C4-2B (cell line): ENCODE results near the gene OLFM1.

ENCODE experiments used
- ZFX ChIP-seq: fragments of 450-650 bp; IDR thresholded peaks from 2 replicates; pipeline ENCODE4 v1.6.1; 2017
- TF ChIP-seq, protein P1 (sequence below): fragments of 450-650 bp; conservative IDR thresholded peaks from 2 replicates; pipeline ENCODE4 v1.5.1; 2017; ENCODE audit warnings: mild to moderate bottlenecking

DNA sequence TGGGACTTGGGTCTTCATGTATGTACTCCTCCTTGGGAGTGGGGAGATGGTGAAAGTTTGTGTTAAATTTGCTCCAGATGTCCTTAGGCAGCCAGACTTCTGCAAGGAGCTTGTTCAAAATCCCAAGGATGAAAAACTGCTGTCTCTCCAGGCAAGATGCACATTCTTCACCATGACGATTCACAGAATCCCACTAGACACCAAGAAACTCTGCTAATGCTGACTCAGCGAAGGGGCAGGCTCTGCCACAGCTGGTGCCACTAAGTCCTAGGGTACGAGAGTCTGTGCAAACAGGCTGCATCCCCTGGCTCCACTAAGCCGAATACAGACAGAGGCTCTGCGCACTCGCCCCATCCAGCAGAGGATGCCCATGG, 71.1 kb downstream of the OLFM1 start:
- TF ChIP-seq, protein P1, sequence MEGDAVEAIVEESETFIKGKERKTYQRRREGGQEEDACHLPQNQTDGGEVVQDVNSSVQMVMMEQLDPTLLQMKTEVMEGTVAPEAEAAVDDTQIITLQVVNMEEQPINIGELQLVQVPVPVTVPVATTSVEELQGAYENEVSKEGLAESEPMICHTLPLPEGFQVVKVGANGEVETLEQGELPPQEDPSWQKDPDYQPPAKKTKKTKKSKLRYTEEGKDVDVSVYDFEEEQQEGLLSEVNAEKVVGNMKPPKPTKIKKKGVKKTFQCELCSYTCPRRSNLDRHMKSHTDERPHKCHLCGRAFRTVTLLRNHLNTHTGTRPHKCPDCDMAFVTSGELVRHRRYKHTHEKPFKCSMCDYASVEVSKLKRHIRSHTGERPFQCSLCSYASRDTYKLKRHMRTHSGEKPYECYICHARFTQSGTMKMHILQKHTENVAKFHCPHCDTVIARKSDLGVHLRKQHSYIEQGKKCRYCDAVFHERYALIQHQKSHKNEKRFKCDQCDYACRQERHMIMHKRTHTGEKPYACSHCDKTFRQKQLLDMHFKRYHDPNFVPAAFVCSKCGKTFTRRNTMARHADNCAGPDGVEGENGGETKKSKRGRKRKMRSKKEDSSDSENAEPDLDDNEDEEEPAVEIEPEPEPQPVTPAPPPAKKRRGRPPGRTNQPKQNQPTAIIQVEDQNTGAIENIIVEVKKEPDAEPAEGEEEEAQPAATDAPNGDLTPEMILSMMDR: no peak
- TF ChIP-seq ZFX: no peak
